SK-N-MC (cell line): ENCODE measurements around the gene TRIM60.
"Not testable (repeated sequence)": the region's sequence is repeated elsewhere in the genome, so short reads cannot be mapped to it uniquely, and the experiment has no call there.

Experiments
- EZH2 ChIP-seq: fragments of 200-600 bp; sonication (generic); IDR thresholded peaks from one replicate; pipeline ENCODE4 v1.6.1; 2017; ENCODE audit warnings: antibody characterized with exemption
- FOXP2 ChIP-seq: optimal IDR thresholded peaks from 2 replicates; pipeline ENCODE3; 2011; ENCODE audit warnings: mild to moderate bottlenecking, moderate library complexity; ENCODE audit not compliant: insufficient read depth; ENCODE audit errors: extremely low read length, control extremely low read depth
- POLR2AphosphoS5 ChIP-seq: IDR thresholded peaks from 2 replicates; pipeline ENCODE4 v1.6.1; 2012; ENCODE audit warnings: mild to moderate bottlenecking, low read depth, low read length, borderline replicate concordance

GRCh38 chr4:164998526-164999080 is 33.2 kb upstream of the TRIM60 start:
- not testable (repeated sequence) for TF ChIP-seq EZH2, POLR2AphosphoS5, FOXP2
